Inflammatory macrophage treated with lipopolysaccharide for 1 hour (primary cell): ENCODE measurements around the gene ZYG11A.

Source experiments
- DNase-seq, 2 donors: peaks; one replicate each; pipeline ENCODE4 v3.0.0-alpha.2; 2020 to 2022

The ZYG11A gene

DNA sequence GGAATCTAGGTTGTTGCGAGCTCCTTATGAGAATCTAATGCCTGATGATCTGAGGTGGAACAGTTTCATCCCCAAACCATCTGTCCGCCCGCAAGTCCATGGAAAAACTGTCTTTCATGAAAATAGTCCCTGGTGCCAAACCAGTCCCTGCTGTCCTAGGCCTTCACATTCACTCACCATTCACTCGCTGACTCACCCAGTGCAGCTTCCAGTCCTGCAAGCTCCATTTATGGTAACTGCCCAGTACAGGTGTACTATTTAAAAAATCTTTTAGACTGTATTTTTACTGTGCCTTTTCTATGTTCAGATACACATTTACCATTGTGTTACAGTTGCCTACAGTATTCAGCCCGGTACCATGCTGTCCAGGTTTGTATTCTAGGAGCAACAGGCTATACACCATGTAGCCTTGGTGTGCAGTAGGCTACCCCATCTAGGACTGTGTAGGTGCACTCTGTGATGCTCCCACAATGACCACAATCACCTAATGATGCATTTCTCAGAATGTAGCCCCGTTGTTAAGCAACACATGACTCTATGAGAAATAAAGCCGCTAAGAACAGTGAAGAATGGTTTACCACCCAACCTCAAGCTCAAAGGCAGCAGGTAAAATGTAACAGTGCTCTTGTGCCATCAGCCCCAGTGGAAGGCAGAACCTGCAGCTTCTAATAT is 76.6 kb downstream of the ZYG11A start:
- DNase-seq: no peak

DNA sequence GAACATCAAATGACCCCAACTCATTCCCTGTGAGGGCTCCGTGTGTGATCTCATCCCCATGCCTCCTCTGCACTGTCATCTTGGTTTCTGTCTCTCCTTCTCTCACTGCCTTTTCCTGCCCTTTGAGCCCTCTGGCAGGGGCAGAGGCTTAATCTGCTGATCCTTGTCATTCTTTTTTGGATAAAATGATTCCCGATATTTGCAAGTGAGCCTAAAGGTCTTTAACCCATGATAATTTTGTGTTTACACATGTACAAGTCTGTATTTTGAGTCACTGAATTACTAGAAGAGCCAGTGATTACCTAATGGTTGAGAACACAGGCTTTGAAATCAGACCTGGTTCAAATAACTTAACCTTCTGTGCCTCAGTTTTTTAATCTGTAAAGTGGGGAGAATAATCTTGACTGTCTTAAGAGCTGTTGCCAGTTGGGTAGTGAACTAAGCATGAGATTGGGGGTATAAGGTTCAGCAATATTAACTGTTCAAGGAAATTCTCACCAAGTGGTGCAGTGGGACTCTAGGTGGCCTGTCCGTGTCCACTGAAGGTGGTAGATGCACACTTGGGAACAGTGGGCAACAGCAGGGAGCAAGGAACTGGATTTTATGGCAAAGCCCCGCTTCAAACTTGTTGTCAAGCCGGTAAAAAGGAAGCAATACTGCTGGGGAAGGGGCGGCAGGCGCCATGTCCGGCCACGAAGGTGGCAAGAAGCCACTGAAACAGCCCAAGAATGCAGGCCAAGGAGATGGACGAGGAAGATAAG is 77.3 kb downstream of the ZYG11A start:
- no peak for DNase-seq

DNA sequence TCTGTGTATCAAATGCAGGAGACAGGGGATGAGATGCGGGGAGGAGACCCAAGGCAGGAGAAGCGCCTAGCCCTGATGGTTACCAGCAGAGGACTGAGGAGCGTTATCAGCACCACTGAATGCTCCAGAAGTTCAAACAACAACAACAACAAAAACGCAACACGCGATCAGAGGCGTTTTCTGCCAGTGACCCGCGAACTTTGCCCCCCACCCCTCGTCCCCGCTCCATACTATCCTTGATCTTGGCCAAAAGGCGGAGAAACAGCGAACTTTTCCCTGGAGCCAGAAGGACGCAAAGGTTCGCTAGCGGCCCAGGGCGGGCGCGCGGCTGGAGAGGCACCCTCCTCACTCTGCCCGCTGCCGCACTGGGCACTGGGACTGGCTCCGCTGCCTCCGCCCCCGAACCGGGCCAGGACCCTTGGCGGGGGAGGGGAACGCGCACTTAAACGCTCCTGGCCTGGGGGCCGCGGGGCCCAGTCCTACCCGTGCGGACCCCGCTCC is 78.3 kb downstream of the ZYG11A start:
- DNase-seq: no peak

DNA sequence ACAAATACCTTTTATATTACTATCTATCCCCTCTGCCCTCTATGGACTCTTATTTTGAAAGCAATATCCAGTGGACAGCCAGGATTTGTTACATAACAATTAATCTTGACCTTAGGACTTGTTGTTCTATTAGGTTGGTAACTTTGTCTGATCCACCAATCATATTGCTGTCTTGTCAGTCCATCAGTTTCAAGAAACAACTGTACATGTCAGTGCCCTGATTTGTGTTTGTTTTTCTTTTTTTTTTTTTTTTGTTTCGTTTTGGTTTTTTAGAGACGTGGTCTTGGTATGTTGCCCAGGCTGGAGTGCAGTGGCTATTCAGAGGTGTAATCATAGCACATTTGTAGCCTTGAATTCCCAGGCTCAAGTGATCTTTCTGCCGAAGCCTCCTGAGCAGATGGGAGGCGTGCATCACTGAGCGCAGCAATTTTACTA is 83.0 kb downstream of the ZYG11A start:
- no peak for DNase-seq

DNA sequence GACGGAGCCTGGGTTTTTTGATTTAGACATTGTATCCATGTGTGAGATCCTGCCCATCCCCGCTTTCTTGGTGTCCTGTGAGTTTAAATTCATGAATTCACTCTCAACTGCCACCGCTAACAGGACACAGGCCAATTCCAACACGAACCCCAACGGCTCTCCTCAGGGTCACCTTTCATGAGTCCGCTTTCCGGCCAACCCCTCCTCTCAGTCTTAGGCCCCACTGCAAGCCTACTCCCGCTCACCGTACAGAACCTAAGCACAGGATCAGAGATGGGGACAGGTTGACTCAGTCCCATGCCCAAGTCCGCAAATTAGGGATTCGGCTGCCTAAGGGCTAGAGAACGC is 84.3 kb downstream of the ZYG11A start:
- no peak for DNase-seq

DNA sequence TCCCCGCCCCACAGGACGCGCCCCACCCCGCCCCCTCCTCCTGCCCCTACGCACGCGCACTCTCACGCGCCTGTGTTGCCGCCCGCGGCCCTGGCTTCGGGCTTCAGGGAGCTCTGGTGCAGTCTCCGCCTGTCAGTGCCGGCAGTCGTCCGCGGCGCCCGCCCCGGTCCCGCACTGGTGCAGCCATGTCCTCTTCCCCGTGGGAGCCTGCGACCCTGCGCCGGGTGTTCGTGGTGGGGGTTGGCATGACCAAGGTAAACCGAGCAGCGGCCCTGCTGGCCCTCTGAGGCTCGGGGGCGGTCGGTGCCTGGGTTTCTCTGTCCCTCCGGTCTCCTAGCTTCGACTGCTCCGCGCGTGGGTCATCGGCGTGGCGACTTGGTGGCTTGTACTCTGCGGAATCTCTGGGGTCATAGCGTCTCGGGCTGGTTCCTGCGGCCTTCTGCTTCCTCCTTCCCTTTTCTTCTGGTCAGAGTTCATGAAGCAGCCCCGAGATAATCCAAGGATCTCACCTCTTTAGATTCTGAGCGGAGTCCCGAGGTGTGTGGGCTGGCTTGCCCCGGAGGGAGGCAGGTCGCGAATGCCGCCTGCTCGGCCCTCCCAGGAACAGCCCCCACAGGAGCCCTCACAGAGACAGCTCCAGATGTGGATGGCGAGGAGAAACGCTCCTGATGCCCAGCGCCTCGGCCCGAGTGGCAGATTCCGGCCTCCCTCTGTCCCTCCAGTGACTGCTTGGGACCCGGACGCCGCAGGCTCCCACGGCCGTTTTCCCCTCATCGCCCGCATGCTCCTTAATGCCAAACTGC is 84.9 kb downstream of the ZYG11A start, which contains the start of gene SCP2:
Gene SCP2, plus strand, starts transcription at position 65 of the 803 bp plus-strand sequence. Its CDS starts 121 bp downstream, at position 186.
- peak; percentile 29 to 72 for DNase-seq

DNA sequence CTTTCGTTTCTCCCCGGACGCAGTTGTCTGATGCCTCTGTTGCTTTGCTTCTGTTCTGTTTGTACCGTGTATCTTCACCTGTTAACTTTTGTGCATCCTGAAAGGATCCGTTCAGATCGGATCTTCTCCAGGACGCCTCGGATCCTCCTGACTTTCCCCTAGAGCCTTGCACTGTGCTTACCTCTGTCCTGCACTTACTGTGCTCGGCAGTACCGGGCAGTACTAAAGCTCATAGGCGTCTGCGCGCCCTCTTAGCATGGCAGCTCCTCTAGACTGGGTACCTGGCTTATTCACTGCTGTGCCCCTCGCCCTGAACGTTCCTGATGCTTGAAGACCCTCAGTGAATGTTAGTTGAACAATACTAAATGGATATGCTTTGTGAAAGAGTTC is 85.5 kb downstream of the ZYG11A start:
- no peak for DNase-seq

DNA sequence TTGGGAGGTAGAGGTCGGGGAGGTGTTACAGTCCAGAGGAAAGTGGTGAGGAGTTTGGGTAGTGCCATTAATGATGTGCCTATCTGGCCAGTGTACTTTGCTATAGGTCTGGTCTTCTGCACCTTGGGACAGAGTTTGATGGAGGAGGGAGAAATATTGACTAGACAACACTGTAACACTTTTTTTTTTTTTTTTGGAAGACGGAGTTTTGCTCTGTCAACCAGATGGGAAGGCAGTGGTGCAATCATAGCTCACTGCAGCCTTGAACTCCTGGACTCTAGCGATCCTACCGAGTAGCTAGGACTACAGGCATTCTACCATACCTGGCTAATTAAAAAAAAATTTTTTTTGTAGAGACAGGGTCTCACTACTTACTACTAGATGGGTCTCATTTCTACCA is 86.5 kb downstream of the ZYG11A start:
- DNase-seq: no peak

DNA sequence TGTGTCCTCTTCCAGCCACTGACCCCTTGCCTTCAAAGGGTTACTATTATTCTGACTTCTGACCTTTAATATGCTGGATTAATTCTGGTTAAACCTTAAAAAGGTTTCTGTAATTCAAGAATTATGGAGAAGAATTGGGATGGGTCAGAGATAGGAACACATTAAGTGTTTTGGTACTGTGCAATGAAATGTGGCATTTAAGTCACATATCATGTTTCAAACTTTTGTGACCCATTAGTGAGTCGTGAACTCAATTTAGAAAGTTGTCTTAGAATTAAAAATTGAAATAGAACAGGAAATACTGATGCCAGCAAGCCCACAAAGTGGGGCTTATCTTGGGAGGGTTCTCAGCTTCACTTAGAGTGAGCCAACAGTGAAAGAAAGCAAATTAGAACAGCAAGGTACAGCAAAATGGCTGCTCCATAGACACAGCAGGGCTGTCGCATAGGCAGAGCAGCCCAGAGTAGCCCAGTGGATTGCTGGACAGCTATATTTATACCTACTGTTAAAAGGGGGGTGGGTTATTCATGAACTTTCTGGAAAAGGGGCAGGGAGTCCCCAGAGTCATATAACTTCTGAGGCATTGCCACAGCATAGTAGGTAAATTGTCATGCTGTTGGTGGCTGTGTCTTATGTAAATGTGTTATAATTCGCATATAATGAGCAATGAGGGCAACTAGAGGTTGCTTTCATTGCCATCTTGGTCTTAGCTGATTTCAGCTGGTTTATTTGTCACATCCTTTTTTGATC is 95.0 kb downstream of the ZYG11A start:
- no peak for DNase-seq

DNA sequence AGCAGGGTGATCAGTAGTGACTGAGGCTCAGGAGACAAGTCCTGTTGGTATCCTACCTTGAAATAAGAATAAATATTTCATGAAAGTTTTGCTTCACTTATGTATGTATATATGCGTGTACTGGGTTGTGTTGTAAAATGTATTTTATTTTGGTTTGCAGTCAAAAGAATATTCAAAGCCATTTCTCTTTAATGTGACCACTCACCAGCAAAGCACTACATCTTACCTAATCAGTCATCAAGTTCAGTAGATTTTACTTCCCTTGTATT is 95.6 kb downstream of the ZYG11A start:
- no peak for DNase-seq

DNA sequence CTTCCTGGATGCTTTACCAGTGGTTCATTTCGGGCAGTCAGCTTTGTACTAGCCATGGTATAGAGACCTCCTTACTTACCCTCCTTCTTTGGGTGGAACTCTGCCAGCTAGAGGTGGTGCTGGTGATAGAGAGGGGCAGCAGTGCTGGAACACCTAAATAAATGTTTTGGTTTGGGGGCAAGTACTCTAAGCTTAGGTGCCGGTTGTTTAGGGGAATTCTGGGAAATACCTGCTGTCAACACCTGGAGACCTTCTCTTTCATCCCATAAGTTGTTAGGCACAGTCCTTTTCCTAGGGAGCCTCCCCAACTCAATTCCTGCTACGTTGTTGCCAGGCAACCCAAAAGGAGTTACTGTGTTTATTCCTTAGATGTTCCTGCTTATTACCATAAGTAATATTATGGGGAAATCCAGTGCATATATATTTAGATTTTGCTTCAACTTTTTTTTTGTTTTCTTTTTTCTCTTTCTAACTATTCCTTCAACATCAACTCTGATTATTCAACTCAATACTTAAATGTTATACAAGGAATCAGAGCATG is 101.4 kb downstream of the ZYG11A start:
- no peak for DNase-seq

DNA sequence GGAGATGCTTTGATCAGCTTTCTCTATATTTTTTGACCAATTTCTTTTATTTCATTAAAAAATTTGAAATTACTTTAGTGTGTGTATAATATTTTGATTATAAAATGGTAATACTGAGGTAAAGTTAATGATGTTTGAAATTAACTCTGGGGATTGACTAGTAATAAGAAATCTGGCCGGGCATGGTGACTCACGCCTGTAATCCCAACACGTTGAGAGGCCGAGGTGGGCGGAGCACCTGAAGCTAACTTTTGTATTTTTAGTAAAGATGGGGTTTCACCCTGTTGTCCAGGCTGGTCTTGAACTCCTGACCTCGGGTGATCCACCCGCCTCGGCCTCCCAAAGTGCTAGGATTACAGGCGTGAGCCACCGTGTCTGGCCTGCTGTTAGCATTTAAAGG is 102.0 kb downstream of the ZYG11A start:
- no peak for DNase-seq
